GM15510 (cell line): ENCODE results near the gene RRP9.

Experiments
- POLR2A ChIP-seq: IDR thresholded peaks from 3 replicates; pipeline ENCODE4 v1.6.1; 2011; ENCODE audit warnings: borderline replicate concordance; ENCODE audit not compliant: insufficient read length; ENCODE audit errors: extremely low read depth

The RRP9 gene

GRCh38 chr3:51887620-51888019, 54.1 kb downstream of the RRP9 start:
- no peak for TF ChIP-seq POLR2A

GRCh38 chr3:51886447-51886846, 55.3 kb downstream of the RRP9 start:
- no peak for TF ChIP-seq POLR2A
